Ishikawa (cell line): Measurements from ENCODE around the gene NFKB1.

Source experiments
- CEBPB ChIP-seq: IDR thresholded peaks from 2 replicates; pipeline ENCODE4 v1.6.1; 2012
- EP300 ChIP-seq: IDR thresholded peaks from 2 replicates; pipeline ENCODE4 v1.6.1; 2012; ENCODE audit warnings: borderline replicate concordance
- FOXM1 ChIP-seq: IDR thresholded peaks from 2 replicates; pipeline ENCODE4 v1.6.1; 2012; ENCODE audit warnings: low read depth, borderline replicate concordance
- MAX ChIP-seq: IDR thresholded peaks from 2 replicates; pipeline ENCODE4 v1.6.1; 2012
- NFIC ChIP-seq: IDR thresholded peaks from 2 replicates; pipeline ENCODE4 v1.6.1; 2012
- TAF1 ChIP-seq: IDR thresholded peaks from 2 replicates; pipeline ENCODE4 v1.6.1; 2012; ENCODE audit warnings: low read depth, mild to moderate bottlenecking
- USF1 ChIP-seq: IDR thresholded peaks from 2 replicates; pipeline ENCODE4 v1.6.1; 2012

GRCh38 chr4:102640669-102641068 is 139.5 kb downstream of the NFKB1 start:
- TF ChIP-seq MAX: no peak
- no peak for TF ChIP-seq EP300
- TF ChIP-seq FOXM1: no peak
- no peak for TF ChIP-seq USF1
- TF ChIP-seq NFIC: no peak
- TF ChIP-seq CEBPB: no peak
- TF ChIP-seq TAF1: no peak
